ENCODE data around the gene ZBTB46.

ZBTB46 gene

DNA sequence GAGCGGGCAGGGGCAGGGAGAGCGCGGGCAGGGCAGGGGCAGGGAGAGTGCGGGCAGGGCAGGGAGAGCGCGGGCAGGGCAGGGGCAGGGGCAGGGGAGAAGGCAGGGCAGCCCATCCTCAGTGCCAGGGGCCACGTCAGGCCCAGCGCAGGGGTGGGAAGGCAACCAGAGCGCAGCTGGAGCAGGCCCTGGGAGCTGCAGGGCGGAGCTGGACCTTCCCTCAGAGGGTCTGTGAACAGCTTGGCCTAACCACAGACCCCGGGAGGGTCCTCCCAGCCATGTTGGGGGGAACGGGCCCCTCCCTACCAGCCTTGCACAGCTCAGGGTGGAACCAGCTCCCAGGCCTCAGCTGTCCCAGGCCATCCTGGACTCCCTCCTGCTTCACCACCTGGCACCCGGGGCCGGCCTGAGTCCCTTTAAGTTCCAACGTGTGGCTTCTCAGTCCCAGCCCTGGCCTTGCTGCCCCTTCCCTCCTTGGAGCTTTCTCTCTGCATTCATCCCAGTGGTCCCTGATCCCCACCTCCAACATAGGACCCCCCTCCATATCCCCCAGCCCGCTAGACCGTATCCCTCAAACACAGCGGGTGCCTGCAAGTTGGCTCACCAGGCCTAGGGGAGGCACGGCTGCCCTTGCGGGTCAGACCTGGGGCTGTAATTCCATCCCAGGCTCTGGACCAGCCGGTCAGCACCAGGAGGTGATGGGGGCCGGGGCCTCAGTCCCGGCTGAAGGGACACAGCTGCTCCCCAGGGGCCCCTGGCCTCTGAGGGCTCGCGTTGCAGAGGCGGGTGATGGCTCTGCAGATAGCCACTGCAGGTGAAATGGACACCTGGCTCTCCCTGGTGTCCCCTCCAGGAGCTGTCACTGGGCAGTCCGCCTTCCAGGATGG is 5.6 kb upstream of the ZBTB46 start:
- no peak for DNase-seq

- peak; percentile 100 for DNase-seq
Observed at GRCh38 chr20:63835021-63835858, 4.2 kb upstream of the ZBTB46 start.

DNA sequence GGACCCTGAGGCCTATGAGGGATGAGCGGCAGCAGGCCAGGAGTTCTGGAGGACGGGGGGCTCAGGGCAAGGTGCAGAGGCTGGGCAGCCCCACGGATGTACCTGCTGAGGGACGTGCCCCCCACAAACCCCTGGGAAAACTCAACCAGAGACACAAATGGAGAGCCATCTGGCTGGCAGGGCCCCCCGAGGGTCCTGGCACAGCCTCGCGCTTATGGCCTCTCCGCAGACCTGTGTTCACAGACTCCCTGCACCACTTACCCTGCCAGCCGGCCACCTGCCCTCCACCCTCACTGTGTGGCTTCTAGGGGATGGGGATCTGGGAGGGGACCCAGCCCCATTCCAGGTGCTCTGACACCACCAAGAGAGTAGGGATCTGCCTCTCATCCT is 3.4 kb upstream of the ZBTB46 start:
- peak; percentile 51 for DNase-seq

- no peak for DNase-seq
Observed at GRCh38 chr20:63833776-63834490, 2.9 kb upstream of the ZBTB46 start.

DNA sequence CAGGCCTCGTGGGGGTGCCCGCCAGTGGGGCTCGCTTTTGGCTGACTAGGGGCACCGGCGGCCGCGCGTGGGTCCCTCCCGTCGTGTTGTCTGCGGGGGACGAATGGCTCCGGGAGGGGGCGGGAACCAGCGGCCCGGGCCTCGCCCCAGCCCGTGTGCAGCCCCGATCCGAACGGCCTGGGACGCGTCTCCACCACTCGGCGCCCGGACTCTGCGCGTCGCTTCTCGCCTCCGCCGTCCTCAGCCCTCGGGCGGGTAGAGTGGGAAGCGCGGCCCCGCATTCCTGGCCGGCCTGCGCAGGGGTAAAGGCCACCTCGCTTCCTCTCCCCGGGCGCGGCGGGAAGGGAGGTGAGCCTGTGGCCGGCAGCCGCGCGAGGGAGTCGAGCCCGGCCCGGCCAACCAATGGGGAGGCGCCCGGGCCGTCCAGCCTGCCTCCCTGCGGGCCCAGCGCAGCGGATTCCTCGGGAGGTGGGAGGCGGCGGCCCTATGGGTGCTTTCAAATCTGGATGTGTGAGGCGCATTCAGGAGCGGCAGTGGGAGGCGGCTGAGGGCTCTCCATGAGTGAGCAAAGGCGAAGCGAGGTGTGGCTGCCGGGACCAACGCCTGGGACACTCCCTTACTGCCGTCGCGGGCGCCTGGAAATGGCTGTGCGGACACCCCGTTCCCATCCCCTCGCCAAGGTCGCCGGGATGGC is 1.1 kb upstream of the ZBTB46 start:
- no peak for DNase-seq

- no peak for DNase-seq
Observed at GRCh38 chr20:63831646-63831992, 555 bp upstream of the ZBTB46 start.

DNA sequence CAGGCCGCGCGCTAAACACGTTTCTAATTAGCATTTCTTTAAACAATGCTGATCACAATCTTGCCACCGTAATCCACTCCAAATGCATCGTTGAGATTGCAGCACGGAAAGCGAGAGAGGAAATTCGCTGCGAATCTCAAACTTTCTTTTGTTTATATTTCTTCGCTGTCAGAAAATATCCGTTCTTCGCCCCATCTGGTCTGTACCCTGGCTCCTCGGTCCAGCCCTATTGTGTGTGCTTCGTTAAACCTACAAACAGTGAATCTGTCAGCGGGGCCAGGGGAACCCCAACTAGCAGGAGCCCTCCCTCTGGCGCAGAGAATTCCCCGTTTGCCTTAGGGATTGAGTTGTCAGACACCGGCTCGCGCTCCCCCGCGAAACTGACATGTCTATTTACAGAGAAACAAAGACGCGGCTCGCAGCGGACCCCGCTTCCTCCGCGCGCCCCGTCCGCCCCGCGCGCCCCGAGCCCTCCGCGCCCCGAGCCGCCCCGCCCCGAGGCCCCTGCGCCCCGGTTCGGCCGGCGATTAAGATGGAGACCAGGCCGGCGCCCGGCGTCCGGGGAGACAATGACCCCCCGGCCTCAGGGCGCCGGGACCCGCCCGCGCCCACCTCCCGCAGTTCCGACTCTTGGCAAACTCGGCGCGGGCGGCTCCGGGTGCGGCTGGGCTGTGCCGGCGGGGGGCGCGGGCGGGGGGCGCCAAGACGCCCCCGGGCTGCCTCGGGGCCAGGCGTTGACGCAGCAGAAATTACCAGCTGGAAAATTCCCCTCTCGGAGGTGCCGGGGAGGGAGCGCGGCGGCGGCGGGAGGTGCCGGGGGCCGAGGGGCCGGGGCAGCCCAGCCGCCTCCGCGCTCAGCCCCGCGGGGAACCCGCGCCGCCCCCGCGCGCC is 874 bp downstream of the ZBTB46 start:
- DNase-seq = no peak

GRCh38 chr20:63829603-63829944 is 1.5 kb downstream of the ZBTB46 start:
- no peak for DNase-seq

DNA sequence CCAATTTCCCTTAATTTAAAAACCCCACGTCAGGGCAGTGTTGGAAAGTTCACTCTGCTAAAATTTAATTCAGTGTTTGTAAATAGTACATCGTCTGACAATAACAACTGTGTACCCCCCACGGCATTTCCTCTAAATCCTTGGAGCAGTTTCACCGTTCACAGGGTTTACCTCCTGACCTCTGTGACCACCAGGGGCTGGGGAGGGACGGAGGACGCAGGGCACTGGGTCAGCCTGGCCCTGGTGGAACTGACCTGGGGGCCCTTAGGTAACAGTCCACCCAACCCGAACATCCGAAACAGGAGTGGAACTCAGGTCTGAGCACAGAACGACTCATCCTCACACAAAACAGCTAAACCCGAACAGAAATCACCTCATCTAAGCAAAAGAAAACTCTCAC is 2.1 kb downstream of the ZBTB46 start:
- DNase-seq = no peak

DNA sequence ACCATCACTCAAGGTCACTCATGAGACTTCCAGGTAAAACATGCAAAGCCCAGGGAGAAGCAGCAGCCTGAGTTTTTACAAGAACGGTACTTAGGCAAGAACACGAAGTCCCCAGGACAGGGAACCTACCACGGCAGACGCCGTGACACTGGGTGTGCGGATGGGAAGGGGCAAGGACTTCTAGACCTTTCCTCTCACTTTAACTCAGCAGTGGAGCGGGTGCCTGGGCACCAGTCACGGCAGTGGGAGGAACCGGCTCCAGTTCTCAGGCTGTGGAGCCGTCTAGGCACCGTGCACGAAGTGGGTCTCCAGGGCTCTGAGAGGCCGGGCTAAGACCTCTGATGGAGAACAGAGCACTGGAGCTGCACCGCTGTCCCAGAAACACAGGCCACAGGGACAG is 2.5 kb downstream of the ZBTB46 start:
- no peak for DNase-seq

DNA sequence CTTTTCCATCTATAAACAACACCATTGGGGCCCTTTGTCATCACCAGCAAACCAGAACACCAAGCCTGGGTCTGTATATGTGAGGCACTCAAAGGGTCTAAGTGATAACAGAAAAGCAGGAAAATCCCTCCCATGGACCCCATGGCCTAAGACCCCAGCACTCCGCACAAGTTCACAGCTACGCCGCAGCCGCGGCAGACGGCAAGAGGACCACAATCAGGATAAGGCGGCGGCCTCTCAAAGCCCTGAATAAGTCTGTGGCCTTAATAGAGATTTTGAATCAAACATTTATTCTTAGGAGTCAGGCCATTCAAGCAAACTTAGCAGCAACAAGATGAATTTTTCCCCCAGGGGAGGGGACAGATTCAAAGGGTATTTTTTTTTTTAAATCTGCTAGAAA is 2.9 kb downstream of the ZBTB46 start:
- no peak for DNase-seq

DNA sequence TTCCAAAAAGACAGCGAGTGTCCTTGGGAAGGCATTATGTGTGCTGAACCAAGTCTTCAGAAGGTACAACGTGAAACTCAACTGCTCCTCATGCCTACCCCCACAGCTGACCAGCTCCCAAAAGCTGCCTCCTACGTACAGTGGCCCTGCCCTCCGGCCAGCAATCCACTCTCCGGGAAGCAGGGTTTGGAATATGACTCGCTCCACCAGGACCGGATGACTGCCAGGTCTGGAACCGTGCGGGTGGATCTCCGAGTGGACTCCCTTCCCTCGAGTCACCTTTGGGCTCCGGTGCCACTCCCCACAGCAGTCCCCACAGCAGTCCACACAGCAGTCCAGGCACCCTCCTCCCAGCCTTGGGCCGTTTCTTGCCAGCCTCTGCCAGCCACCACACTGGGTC is 4.3 kb downstream of the ZBTB46 start:
- DNase-seq = no peak

GRCh38 chr20:63825331-63826118 is 5.5 kb downstream of the ZBTB46 start:
- no peak for DNase-seq

DNA sequence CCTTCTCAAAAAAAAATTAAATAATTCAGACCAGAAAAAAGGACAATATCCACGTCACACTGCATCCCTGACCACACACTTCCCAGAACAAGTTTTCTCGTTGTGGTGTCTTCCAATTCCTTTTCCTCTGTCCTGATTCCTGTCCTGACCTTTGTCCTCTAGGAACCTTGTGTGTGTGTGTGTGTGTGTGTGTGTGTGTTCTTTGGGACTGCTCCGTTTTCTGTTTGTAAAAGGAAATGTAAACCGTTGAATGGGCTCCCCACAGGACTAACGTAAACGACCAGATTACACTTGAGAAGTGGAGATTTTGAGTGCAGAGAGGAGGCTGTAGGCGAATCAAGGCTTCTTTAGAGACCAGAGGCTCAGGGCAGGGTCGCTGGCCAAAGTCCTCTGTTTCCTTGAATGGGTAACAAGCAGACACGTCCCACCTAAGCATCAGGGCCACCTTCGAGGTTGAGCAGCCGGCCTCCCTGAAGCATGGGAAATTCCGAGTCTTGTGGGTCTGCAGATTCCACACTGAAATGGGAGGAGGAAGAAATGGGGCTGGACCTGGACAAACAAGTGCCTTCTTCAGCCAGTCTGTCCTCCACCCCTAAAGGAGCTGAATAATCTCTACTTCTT is 7.3 kb downstream of the ZBTB46 start:
- DNase-seq = no peak

DNA sequence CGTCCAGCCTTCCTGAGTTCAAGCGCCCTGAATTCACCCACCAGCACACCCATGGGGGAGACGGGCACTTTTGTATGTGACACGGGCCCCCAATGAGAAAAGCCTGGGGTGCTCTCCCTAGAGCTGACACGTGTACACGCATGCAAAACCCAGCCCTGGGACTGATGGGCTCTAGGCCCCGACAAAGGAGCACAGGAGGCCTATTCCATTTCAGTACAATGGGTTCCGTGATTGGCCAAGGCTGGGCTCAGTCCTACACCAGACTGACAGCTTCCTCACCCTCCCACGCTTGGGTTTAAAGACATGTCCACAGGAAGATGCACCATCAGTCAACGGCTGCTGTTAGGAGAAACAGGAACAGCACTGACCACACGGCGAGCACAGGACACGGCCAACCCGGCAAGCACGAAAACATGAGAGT is 8.8 kb downstream of the ZBTB46 start:
- no peak for DNase-seq

GRCh38 chr20:63821811-63822210 is 9.3 kb downstream of the ZBTB46 start:
- DNase-seq = no peak

GRCh38 chr20:63819224-63819921 is 11.7 kb downstream of the ZBTB46 start:
- DNase-seq = no peak

DNA sequence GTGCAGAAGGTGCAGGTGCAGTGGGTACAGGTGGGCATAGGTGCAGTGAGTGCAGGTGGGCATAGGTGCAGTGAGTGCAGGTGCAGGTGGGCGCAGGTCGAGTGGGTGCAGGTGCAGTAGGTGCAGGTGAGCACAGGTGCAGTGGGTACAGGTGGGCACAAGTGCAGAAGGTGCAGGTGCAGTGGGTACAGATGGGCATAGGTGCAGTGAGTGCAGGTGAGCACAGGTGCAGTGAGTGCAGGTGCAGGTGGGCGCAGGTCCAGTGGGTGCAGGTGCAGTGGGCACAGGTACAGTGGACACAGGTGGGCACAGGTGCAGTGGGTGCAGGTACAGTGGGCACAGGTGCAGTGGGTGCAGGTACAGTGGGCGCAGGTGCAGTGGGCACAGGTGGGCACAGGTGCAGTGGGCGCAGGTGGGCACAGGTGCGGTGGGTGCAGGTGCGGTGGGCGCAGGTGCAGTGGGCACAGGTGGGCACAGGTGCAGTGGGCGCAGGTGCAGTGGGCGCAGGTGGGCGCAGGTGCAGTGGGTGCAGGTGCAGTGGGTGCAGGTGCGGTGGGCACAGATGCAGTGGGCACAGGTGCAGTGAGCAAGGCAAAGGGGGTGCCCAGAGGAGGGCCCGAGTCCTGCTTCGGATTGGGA is 15.3 kb downstream of the ZBTB46 start:
- DNase-seq = no peak

GRCh38 chr20:63814891-63815614 is 16.0 kb downstream of the ZBTB46 start:
- no peak for DNase-seq

Measured in NCI-H446 treated with DMSO at 0.1 percent for 48 hours (cell line).